Lung (tissue), 12 donors: ENCODE results near the gene TRAF2. TPM values are rescaled to one million over a fixed set of nuclear protein-coding genes. Genes with fewer than 3 reads are reported as not detected.

Experiments used
- ATAC-seq: fragments of 200-7000 bp; cut with Tn5 transposase; one replicate; pipeline ENCODE4 v1.9.1; 2020; ENCODE audit warnings: moderate number of reproducible peaks; ENCODE audit not compliant: insufficient read depth, low FRiP score
- DNase-seq, 3 donors: peaks; one replicate each; pipeline ENCODE4 v3.0.0-alpha.2; 2013 to 2017
- H3K27ac ChIP-seq, 2 donors: one replicate each; pipeline ENCODE4 v1.5.1; 2013; ENCODE audit warnings: mild to moderate bottlenecking in 2 of 2, moderate library complexity in 2 of 2, control low read depth in 1 of 2, inconsistent platforms in 1 of 2, low read depth in 1 of 2, low read length in 1 of 2
- H3K27me3 ChIP-seq, 3 donors: one replicate each; pipeline ENCODE4 v1.5.1; 2013; ENCODE audit warnings: low read length in 2 of 3; ENCODE audit not compliant: control insufficient read depth in 3 of 3, insufficient read depth in 3 of 3
- H3K36me3 ChIP-seq, 4 donors: one replicate each; pipeline ENCODE4 v1.5.1; 2013; ENCODE audit warnings: low read length in 4 of 4, mild to moderate bottlenecking in 1 of 4, moderate library complexity in 1 of 4; ENCODE audit not compliant: control insufficient read depth in 4 of 4, insufficient read depth in 4 of 4
- H3K4me1 ChIP-seq, 5 donors: one replicate each; pipeline ENCODE4 v1.5.1; 2013; ENCODE audit warnings: low read length in 5 of 5, mild to moderate bottlenecking in 2 of 5, moderate library complexity in 1 of 5; ENCODE audit not compliant: control insufficient read depth in 5 of 5, insufficient read depth in 5 of 5
- H3K4me3 ChIP-seq: one replicate; pipeline ENCODE4 v1.5.1; 2013; ENCODE audit warnings: mild to moderate bottlenecking, control low read depth, moderate library complexity
- H3K9ac ChIP-seq, 2 donors: one replicate each; pipeline ENCODE4 v1.5.1; 2013; ENCODE audit warnings: low read length in 2 of 2, control low read depth in 1 of 2; ENCODE audit not compliant: insufficient read depth in 1 of 2
- H3K9me3 ChIP-seq, 4 donors: one replicate each; pipeline ENCODE4 v1.5.1; 2013; ENCODE audit warnings: low read length in 3 of 4, mild to moderate bottlenecking in 1 of 4, moderate library complexity in 1 of 4; ENCODE audit not compliant: control insufficient read depth in 4 of 4, insufficient read depth in 3 of 4
- CTCF ChIP-seq: IDR thresholded peaks from 2 replicates; pipeline ENCODE4 v1.5.1; 2012; ENCODE audit warnings: mild to moderate bottlenecking; ENCODE audit errors: control extremely low read depth, extremely low read depth
- WGBS, 2 donors: extraction: QIAGEN DNeasy Blood & Tissue Kit; methylation state at CpG; one replicate each; pipeline ENCODE4 v1.1.7; 2013; 5-methylcytosine and 5-hydroxymethylcytosine counted together
- polyA plus RNA-seq, 2 donors: library from polyadenylated mRNA; stranded (reverse); fragments of 200-250 nt; gene quantifications; one replicate each; pipeline ENCODE4 v1.2.1, GENCODE V29; 2013
- total RNA-seq, 2 donors: library from RNA; depleted of rRNA in 1 of 2; stranded (reverse); fragments of >200 nt in 1 of 2; gene quantifications; one replicate each; pipeline ENCODE4 v1.2.1, GENCODE V29; 2014 to 2021
- donor health status: control.
- donor health status: control.
- donor health status: Bipolar disorder and iron deficiency.
- donor health status: healthy.
- donor health status: DM: yes; HTN: yes; CAD: no.

The TRAF2 gene
- total and polyA plus RNA-seq, 4 donors: 11.3 to 19.1 (median 15.2) TPM

- Histone ChIP-seq H3K4me3 (no peak overlapping the region), H3K27ac (peak overlapping the region in 1 of 2 donors; percentile 39), H3K9me3 (no peaks in the 10 kb centered on the region), H3K4me1 (peaks cover 0 to 2% (median 0%) of the 10 kb centered on the region in 5 donors), H3K27me3 (no peaks in the 10 kb centered on the region), H3K9ac (no peak overlapping the region), H3K36me3 (peaks cover 4 to 55% (median 16%) of the 10 kb centered on the region in 4 donors)
- 94 to 99% methylated on average over 14 of the region's 14 CpGs for WGBS, 2 donors
- no peak for TF ChIP-seq CTCF
- no peak for DNase-seq
- ATAC-seq: no peak
These were observed 34.5 kb downstream of the TRAF2 start for GRCh38 chr9:136920734-136921231.

- no peaks in the 10 kb centered on the region for H3K9me3 ChIP-seq
- peaks cover 4 to 57% (median 14%) of the 10 kb centered on the region in 4 donors for H3K36me3 ChIP-seq
- no peak for DNase-seq
- peaks cover 0 to 3% (median 0%) of the 10 kb centered on the region in 5 donors for H3K4me1 ChIP-seq
- no peak for TF ChIP-seq CTCF
- 89 to 91% methylated on average over 11 of the region's 11 CpGs for WGBS, 2 donors
- H3K9ac ChIP-seq: no peak overlapping the region
- no peak overlapping the region for H3K4me3 ChIP-seq
- no peaks in the 10 kb centered on the region for H3K27me3 ChIP-seq
- H3K27ac ChIP-seq: peak overlapping the region in 1 of 2 donors; percentile 39
- no peak for ATAC-seq
These were observed 35.0 kb downstream of the TRAF2 start for GRCh38 chr9:136921307-136921706.

GRCh38 chr9:136921718-136922117 is 35.4 kb downstream of the TRAF2 start:
- H3K36me3 ChIP-seq: peaks cover under 1 to 58% (median 14%) of the 10 kb centered on the region in 4 donors

More at GRCh38 chr9:136921718-136922117, 35.4 kb downstream of the TRAF2 start:
- no peak for ATAC-seq
- Histone ChIP-seq H3K9ac (no peak overlapping the region), H3K27ac (peak overlapping the region in 1 of 2 donors; percentile 39), H3K4me1 (peaks cover 0 to 3% (median 0%) of the 10 kb centered on the region in 5 donors), H3K4me3 (no peak overlapping the region), H3K27me3 (no peaks in the 10 kb centered on the region), H3K9me3 (no peaks in the 10 kb centered on the region)
- TF ChIP-seq CTCF: no peak
- DNase-seq: no peak
- 86 to 91% methylated on average over 9 to 10 of the region's 10 CpGs for WGBS, 2 donors
